ENCODE measurements around the gene PRDM11.

The PRDM11 gene

GRCh38 chr11:45178223-45178622 is 31.8 kb downstream of the PRDM11 start:
- no peak for DNase-seq

GRCh38 chr11:45178890-45179671 is 32.6 kb downstream of the PRDM11 start:
- DNase-seq, result no peak

GRCh38 chr11:45179686-45180178 is 33.3 kb downstream of the PRDM11 start:
- DNase-seq, result no peak

- no peak for DNase-seq
These were observed 33.9 kb downstream of the PRDM11 start for GRCh38 chr11:45180179-45180847.

DNA sequence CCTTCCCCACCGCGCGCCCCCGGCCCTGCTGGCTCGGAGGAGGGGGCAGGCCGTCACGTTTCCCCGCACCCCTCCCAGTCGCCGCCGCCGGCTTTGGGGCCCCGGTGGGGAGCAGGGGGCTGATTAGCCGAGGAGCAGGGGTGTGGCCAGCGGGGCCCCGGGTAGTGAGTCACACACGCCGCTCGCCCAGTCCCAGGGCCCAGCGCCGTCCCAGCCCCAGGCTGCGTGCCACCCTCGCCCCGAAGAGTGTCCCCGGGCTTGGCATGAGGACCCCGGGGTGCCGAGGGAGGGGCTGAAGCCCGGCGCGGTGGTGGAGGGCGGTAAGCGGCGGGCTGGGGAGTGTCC is 34.4 kb downstream of the PRDM11 start:
- DNase-seq, result no peak

DNA sequence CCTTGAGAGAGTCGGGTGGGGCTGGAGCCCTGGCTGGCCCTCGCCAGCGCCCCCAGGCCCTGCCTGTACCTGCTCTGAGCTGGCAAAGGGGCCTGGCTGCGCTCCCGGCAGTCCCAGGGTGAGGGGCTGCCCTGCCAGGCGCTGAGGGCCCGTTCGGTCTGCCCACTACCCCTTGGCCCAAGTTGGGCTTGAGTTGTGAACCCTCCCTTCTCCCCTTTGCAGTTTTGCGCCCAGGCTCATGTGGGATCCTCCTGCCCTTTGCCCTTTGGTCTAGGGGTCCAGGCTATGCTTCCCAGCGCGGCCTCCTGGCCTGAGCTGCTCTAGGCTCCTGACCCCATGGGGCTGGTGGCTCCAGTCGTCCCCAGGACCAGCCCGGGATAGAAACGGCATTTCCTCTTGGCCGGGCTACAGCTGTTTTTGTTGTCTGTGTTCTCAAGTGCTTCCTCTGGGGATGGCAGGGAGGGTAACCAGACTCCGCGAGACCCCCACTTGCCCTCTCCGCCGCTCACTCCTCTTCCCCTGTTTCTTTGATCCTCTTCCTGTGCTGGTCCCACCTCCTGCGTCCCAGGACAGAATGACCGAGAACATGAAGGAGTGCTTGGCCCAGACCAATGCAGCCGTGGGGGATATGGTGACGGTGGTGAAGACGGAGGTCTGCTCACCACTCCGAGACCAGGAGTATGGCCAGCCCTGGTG is 34.9 kb downstream of the PRDM11 start:
- no peak for DNase-seq

DNA sequence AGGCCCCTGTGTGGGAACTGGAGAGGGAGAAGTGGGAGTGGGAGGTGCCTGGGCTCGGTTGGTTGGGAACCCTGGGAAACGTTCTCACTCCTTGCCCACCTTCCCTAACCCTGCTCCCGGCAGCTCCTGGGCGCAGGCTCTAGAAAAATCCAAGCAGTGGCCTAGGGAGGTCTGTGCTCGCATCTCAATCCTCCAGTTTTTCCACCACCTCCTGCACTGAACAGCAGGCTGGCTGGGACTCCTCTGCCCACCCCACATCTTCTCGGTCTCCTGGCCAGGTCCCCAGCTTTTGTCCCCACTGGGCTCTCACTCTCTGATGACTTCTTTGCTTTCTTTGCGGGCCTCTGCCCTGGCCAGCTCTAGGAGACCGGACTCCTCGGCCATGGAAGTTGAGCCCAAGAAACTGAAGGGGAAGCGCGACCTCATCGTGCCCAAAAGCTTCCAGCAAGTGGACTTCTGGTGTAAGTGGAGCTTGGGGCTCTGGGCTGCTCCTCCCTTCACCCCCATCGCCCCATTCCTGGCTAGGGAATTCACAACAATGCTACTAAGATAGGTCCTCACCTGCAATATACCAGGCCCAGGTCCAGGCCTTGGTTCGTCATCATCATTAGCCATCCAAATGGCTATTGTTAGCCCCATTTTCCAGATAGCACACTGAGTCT is 35.6 kb downstream of the PRDM11 start:
- DNase-seq, result no peak

DNA sequence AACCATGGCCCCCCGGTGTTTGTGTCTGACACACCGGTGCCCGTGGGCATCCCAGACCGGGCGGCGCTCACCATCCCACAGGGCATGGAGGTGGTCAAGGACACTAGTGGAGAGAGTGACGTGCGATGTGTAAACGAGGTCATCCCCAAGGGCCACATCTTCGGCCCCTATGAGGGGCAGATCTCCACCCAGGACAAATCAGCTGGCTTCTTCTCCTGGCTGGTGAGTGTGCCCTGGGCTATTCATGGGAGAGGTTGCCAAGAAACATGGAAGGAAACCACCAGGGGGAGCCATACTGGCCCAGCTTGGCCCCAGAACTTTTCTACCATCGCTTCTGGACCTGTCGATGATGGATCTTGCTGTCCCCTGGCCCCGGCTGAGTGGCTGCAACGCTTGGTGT is 36.5 kb downstream of the PRDM11 start:
- no peak for DNase-seq

DNA sequence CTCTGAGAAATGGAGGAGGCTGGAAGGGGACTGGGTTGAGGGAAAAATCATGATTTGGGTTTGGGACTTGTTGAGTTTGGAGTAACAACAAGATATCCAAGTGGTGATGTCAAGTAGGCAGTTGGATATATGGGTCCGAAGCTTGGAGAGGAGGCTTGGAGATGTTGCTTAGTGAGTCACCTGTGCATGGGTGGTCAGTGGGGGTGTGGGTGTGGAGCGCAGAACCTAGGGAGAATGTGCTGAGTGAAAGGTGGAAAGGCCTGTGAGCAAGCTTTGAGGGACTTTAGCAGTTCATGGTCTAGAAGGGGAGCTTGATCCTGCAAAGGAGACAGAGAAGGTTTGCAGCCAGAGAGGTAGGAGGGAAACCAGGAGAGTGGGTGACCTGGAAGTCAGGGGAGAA is 38.2 kb downstream of the PRDM11 start:
- no peak for DNase-seq

DNA sequence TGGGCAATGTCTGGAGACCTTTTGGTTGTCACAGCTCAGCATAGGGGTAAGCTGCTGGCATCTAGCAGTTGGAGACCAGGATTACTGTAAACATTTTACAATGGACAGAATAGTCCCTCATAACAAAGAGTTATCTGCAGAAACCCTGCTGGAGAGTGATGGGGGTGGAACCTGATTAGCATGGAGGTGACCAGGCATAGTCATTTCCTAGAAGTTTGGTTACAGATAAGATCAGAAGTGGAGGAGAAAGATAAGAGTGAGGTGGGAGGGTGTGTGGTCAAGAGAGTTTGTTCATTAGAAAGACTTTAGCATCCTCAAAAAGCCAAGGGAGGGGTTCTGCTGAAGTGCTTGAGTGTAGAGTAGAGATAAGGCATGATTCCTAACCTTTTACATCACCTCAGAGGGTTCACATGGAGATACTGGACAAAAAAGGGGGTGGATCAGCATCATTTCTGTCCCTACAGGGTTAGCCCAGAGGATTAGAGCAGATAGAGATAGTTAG is 38.8 kb downstream of the PRDM11 start:
- no peak for DNase-seq

DNA sequence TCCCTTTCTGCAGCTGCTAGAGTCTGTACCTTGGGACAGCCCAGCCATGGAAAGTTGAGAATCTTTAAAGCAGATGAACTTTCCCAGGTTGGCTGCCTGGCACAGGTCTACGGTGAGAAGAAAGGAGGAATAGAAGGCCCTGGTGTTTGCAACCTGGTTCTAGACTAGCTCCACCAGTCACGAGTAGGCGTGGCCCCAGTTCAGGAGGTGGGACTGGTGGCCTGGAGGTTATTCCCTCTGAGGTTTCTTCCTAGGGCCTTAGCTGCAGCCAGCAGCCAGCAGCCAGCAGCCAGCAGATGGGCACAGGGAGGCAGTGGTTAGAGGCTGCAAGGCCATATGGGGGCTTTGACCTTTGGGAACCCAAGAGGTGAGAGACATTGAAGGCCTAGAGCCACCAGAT is 40.9 kb downstream of the PRDM11 start:
- DNase-seq, result no peak

DNA sequence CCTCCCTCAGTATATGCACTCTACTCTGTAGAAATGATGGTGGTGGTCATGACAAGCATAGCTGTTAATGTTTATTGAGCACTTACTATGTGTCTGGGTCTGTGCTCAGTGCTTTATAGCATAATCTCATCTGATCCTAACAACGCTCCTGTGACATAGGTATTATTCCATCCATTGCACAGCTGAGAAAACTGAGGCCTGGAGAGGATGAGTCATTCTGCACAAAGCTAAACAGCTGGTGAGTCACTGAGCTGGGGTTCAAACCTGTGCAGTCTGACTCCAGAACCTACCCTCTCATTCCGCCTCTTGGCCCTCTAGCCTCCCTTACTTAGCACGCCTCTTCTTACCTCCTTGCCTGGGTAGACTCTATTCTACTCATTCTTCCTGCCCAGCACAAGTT is 41.7 kb downstream of the PRDM11 start:
- DNase-seq, result no peak

DNA sequence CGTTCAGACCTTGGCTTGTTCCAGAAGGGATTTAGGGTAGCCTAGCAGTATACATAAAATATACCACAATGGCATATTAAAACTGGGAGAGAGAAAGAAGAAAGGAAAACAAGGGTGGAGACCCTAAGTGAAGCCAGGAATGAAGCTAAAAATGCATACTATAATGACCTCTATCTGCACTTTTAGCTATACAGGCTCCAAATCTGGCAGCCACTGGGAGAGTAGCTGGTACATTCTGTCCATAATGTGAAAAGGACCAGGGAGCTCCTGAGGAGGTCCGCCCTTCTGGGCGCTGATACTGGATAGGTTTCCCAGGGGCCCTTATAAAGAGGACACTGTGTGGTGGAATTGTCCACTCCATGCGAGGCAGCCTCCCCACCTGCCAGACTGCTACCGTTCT is 42.8 kb downstream of the PRDM11 start:
- DNase-seq, result no peak

DNA sequence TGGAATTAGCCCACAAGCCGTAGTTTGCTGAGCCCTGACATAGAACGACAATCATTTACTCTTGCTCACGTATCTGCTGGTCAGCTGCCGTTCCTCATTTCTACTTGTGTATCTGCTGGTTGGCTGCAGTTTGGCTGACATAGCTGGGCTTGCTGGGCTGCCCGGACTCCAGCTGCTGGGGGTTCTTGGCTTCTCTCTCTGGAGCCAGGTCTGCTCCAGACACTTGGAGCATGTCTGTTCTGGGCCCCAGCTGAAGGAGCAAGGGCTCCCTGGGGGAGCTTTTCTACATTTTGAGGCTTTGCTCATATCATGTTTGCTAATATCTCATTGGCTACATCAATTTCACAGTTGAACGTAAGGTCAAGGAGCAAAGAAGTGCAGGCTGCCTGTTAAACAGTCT is 47.3 kb downstream of the PRDM11 start:
- DNase-seq, result no peak

GRCh38 chr11:45204761-45205160 is 58.3 kb downstream of the PRDM11 start:
- no peak for DNase-seq

DNA sequence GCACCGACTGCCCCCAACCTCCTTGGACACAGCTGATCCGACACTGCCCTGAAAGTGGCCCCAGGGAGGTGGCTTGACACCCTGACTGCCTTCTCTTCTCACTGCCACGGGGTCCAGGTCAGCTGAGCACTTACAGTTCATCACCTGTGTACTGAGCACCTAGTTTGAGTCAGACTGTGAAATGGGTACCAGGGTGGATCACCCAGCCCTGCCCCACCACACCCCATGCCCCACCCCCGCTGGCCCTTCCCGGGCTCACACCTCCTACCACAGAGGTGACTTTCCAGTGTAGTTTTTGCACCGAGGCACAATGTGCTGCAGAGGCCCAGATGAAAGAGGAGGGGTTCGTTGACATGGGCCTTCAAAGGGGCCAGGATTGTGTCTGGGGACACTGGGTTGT is 59.5 kb downstream of the PRDM11 start:
- DNase-seq, result no peak

GRCh38 chr11:45208135-45208534 is 61.7 kb downstream of the PRDM11 start:
- peak; percentile 92 for DNase-seq

DNA sequence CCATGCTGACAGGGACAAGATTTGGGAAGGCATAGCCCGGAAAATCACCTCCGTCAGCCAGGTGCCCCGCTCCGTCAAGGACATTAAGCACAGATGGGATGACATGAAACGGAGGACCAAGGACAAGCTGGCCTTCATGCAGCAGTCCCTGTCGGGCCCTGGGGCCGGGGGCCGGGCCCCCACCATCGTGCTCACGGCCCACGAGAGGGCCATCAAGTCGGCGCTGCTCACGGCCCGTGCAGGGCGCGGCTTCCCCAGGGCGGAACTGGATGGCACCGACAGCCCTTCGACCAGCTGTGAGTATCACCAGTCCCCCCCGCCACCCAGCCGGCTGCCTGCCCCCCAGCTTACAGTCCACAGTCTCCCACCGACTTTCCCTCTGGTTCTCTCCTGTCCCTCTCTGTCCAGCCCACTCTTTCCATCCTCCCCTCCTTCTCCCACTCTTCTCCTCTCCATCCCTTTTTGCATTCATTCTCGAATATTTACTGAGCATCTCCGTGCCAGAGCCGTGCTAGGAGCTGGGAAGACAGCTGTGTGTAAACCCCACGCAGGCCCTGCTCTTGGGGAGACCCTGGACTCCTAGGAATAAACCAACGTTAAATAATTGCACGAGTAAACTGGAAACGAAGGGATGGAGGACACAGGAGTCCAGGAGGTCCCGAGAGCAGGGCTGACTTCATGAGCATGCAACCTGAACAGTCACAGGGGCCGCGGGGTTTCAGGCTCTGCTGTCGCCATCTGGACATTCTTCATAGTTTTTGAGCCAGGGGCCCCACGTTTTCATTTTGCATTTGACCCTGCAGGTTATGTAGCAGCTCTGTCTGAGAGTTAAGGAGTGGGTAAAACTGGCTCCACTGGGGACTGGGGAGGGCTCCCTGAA is 62.8 kb downstream of the PRDM11 start:
- no peak for DNase-seq

- no peak for DNase-seq
These were observed 63.7 kb downstream of the PRDM11 start for GRCh38 chr11:45209891-45210699.

DNA sequence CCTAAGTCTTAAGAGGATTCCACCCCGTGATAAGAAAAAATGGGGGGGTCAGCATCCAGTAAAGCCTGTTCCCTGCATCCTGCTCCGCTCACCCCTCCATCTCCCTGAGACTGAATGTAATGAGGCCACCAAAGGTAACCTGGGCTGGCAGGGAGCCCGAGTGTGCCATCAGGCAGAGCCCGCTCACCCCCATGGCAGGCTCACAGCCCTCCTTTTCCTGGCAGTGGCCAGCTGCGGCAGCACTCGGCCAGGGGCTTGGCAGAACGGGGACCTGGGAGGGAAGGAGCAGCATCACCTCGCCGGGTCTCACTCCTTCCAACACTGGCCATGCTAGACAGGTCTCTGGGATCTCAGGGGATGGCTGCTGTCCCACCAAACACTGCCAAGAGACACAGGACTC is 64.4 kb downstream of the PRDM11 start:
- DNase-seq, result no peak

- DNase-seq, result no peak
These were observed 65.3 kb downstream of the PRDM11 start for GRCh38 chr11:45211732-45212131.

Measured in NCI-H748 treated with DMSO at 0.1 percent for 48 hours (cell line).